ENCODE results near the gene CCNL2. TPM values are rescaled to one million over a fixed set of nuclear protein-coding genes. Genes with fewer than 3 reads are reported as not detected.

CCNL2 gene
- total and polyA plus RNA-seq, 2 of the 13 experiments (the other 11 are each of a cell fraction or from before 2014, with no cell fraction given): 105 to 340 TPM

DNA sequence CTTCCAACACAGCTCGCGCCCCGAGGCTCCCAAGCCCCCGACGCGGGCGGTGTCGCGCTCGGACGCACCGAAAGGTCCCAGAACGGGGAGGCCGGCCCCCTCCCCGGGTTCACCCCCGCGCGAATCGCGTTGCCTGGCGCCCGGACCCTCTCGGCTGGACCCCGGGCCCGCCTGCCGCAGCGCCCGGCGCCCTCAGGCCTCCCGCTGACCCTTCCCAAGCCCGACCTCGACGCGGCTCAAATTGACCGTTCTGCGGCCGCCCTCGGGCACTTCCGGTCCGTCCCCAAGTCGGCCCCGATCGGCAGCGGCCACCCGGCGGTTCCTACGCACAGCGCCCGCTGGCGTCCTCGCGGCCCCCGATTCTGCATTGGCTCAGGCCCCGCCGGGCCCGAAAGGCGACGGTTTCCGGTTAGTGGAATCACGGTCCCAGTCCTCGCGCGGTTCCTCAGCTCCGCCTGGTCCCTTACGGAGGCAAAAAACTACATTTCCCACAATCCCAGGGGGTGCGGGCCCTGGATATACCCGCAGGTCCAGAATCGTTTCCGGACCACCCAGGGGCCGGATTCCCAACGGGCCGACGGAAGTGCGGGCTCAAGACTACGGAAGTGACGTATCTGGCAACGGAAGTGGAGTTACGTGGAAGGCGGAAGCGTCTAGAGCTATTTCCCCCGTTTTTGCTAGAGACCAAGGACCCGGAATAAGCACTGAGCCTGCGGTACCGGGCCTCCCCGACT, 24.0 kb downstream of the CCNL2 start, which contains the start of gene AURKAIP1 (continued):
- TF ChIP-seq JUNB (CRISPR knock-in tag; IDR thresholded peaks at IDR 0.05; ENCODE audit: borderline replicate concordance): no peak
- peak; percentile 93 for TF ChIP-seq SP4 (CRISPR knock-in tag; IDR thresholded peaks at IDR 0.05)
- no peak; the same call in 1 of the 2 replicates for TF ChIP-seq SP140L (CRISPR knock-in tag; IDR thresholded peaks at IDR 0.05; ENCODE audit: borderline replicate concordance)
- TF ChIP-seq SMAD3 (CRISPR knock-in tag; IDR thresholded peaks at IDR 0.05): peak; percentile 97
- peak; percentile 90 for TF ChIP-seq HNRNPLL (IDR thresholded peaks at IDR 0.05; ENCODE audit: low read depth, low read length, poor library complexity, severe bottlenecking)
- TF ChIP-seq NCOA2 (CRISPR knock-in tag; IDR thresholded peaks at IDR 0.05): peak; percentile 65
- TF ChIP-seq SP5 (CRISPR knock-in tag; IDR thresholded peaks at IDR 0.05; ENCODE audit: borderline replicate concordance, low read depth): peak; percentile 62; the same call in 1 of the 2 replicates
- no peak; a peak in 1 of 4 replicates for TF ChIP-seq NR2F1 (CRISPR knock-in tag; IDR thresholded peaks at IDR 0.05)
- TF ChIP-seq FOXC1 (CRISPR knock-in tag; IDR thresholded peaks at IDR 0.05; ENCODE audit: borderline replicate concordance): peak; percentile 91; the same call in 1 of the 2 replicates
- no peak for TF ChIP-seq SAFB2 (CRISPR knock-in tag; IDR thresholded peaks at IDR 0.05; ENCODE audit: borderline replicate concordance, low read depth)
- peak; percentile 65; the same call in 1 of the 2 replicates for TF ChIP-seq PRMT3 (CRISPR knock-in tag; IDR thresholded peaks at IDR 0.05; ENCODE audit: borderline replicate concordance, low read depth)
- TF ChIP-seq, protein P1, sequence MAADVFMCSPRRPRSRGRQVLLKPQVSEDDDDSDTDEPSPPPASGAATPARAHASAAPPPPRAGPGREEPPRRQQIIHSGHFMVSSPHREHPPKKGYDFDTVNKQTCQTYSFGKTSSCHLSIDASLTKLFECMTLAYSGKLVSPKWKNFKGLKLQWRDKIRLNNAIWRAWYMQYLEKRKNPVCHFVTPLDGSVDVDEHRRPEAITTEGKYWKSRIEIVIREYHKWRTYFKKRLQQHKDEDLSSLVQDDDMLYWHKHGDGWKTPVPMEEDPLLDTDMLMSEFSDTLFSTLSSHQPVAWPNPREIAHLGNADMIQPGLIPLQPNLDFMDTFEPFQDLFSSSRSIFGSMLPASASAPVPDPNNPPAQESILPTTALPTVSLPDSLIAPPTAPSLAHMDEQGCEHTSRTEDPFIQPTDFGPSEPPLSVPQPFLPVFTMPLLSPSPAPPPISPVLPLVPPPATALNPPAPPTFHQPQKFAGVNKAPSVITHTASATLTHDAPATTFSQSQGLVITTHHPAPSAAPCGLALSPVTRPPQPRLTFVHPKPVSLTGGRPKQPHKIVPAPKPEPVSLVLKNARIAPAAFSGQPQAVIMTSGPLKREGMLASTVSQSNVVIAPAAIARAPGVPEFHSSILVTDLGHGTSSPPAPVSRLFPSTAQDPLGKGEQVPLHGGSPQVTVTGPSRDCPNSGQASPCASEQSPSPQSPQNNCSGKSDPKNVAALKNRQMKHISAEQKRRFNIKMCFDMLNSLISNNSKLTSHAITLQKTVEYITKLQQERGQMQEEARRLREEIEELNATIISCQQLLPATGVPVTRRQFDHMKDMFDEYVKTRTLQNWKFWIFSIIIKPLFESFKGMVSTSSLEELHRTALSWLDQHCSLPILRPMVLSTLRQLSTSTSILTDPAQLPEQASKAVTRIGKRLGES (CRISPR knock-in tag; IDR thresholded peaks at IDR 0.05; ENCODE audit: borderline replicate concordance): no peak
- peak; percentile 57; the same call in 1 of the 2 replicates for TF ChIP-seq HMG20B (CRISPR knock-in tag; conservative IDR thresholded peaks at IDR 0.05)
- no peak for TF ChIP-seq ZNF17 (CRISPR knock-in tag; IDR thresholded peaks at IDR 0.05)
- TF ChIP-seq ZNF780A (CRISPR knock-in tag; IDR thresholded peaks at IDR 0.05): no peak
- no peak; the same call in 1 of the 2 replicates for TF ChIP-seq NFE2L1 (CRISPR knock-in tag; IDR thresholded peaks at IDR 0.05; ENCODE audit: borderline replicate concordance)
- TF ChIP-seq SMC3 (IDR thresholded peaks at IDR 0.05; ENCODE audit: low read length): no peak; the same call in 1 of the 2 replicates
- TF ChIP-seq SAP130 (CRISPR knock-in tag; IDR thresholded peaks at IDR 0.05; ENCODE audit: low read depth): peak; percentile 91
- TF ChIP-seq TMF1 (CRISPR knock-in tag; IDR thresholded peaks at IDR 0.05; ENCODE audit: low read depth): no peak; the same call in 1 of the 2 replicates
- TF ChIP-seq, protein P2, sequence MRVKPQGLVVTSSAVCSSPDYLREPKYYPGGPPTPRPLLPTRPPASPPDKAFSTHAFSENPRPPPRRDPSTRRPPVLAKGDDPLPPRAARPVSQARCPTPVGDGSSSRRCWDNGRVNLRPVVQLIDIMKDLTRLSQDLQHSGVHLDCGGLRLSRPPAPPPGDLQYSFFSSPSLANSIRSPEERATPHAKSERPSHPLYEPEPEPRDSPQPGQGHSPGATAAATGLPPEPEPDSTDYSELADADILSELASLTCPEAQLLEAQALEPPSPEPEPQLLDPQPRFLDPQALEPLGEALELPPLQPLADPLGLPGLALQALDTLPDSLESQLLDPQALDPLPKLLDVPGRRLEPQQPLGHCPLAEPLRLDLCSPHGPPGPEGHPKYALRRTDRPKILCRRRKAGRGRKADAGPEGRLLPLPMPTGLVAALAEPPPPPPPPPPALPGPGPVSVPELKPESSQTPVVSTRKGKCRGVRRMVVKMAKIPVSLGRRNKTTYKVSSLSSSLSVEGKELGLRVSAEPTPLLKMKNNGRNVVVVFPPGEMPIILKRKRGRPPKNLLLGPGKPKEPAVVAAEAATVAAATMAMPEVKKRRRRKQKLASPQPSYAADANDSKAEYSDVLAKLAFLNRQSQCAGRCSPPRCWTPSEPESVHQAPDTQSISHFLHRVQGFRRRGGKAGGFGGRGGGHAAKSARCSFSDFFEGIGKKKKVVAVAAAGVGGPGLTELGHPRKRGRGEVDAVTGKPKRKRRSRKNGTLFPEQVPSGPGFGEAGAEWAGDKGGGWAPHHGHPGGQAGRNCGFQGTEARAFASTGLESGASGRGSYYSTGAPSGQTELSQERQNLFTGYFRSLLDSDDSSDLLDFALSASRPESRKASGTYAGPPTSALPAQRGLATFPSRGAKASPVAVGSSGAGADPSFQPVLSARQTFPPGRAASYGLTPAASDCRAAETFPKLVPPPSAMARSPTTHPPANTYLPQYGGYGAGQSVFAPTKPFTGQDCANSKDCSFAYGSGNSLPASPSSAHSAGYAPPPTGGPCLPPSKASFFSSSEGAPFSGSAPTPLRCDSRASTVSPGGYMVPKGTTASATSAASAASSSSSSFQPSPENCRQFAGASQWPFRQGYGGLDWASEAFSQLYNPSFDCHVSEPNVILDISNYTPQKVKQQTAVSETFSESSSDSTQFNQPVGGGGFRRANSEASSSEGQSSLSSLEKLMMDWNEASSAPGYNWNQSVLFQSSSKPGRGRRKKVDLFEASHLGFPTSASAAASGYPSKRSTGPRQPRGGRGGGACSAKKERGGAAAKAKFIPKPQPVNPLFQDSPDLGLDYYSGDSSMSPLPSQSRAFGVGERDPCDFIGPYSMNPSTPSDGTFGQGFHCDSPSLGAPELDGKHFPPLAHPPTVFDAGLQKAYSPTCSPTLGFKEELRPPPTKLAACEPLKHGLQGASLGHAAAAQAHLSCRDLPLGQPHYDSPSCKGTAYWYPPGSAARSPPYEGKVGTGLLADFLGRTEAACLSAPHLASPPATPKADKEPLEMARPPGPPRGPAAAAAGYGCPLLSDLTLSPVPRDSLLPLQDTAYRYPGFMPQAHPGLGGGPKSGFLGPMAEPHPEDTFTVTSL (CRISPR knock-in tag; IDR thresholded peaks at IDR 0.05; ENCODE audit: borderline replicate concordance): no peak; the same call in 1 of the 2 replicates
